GM13976 (cell line): Measurements from ENCODE around the gene GJA9.

Experiments
- DNase-seq: peaks from one replicate; pipeline ENCODE4 v3.0.0; 2012; ENCODE audit warnings: low spot score
- in situ Hi-C: fragments of 300-500 bp; cut with MboI; formaldehyde crosslinking; loops from one replicate; pipeline ENCODE4 v1.12.0; 2022; ENCODE audit warnings: low sequenced_read_pairs, mixed read lengths, inconsistent platforms; ENCODE audit not compliant: unreplicated experiment
- TF ChIP-seq, protein P1 (sequence below): IDR thresholded peaks from 2 replicates; pipeline ENCODE4 v1.5.1; 2012; ENCODE audit warnings: borderline replicate concordance, mild to moderate bottlenecking; ENCODE audit not compliant: insufficient read depth; ENCODE audit errors: extremely low read depth, missing control alignments, control extremely low read depth

The GJA9 gene

DNA sequence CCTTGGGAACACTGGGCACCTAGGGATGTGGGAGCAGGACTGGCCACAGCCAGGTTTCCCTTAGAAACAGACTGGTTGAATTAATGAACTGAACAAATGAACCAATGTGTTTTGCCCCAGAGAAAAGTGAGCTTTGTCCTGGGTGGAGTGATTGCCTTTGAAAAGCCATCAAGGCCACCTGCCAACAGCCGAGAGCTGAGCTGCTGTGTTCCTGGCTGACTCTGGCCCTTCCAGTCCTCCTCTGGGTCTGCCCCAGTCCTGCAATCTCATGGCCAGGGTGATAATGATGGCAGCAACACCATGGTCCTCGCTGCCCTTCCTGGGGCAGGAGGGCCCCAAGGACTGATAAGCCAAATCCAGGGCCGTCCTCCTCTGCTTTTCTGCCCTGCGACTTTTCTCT lies 18.2 kb upstream of the GJA9 start:
- TF ChIP-seq, protein P1, sequence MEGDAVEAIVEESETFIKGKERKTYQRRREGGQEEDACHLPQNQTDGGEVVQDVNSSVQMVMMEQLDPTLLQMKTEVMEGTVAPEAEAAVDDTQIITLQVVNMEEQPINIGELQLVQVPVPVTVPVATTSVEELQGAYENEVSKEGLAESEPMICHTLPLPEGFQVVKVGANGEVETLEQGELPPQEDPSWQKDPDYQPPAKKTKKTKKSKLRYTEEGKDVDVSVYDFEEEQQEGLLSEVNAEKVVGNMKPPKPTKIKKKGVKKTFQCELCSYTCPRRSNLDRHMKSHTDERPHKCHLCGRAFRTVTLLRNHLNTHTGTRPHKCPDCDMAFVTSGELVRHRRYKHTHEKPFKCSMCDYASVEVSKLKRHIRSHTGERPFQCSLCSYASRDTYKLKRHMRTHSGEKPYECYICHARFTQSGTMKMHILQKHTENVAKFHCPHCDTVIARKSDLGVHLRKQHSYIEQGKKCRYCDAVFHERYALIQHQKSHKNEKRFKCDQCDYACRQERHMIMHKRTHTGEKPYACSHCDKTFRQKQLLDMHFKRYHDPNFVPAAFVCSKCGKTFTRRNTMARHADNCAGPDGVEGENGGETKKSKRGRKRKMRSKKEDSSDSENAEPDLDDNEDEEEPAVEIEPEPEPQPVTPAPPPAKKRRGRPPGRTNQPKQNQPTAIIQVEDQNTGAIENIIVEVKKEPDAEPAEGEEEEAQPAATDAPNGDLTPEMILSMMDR, result no peak
- DNase-seq, result no peak
- in situ Hi-C loops, result no loop called here

DNA sequence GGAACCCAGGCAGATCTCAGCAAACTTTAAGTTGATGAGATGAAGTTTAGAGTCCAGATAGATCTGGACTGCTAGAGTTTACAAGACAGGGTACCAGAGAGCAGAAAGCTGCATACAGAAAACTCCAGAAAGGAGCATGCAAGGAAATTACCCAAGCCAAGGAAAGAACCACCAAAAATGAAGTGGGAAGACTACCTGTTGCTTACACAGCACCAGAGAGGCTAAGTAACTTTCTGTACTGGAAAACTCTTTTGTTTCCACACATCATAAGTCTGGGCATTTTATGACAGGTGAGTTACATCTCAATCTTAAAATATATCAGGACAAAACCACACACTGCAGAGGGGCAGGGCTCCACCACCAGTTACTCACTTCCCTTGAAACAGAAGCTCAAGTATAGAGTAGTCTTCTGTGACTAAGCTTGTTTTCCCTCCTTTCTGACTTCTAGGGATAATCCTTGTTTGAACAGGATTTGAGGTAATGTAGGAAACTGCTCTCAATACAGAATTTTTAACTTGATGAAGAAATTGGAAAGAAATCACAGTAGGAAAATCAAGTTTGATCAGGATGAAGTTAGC lies 17.4 kb upstream of the GJA9 start:
- TF ChIP-seq, protein P1, result no peak
- no peak for DNase-seq
- in situ Hi-C loops, result no loop called here

DNA sequence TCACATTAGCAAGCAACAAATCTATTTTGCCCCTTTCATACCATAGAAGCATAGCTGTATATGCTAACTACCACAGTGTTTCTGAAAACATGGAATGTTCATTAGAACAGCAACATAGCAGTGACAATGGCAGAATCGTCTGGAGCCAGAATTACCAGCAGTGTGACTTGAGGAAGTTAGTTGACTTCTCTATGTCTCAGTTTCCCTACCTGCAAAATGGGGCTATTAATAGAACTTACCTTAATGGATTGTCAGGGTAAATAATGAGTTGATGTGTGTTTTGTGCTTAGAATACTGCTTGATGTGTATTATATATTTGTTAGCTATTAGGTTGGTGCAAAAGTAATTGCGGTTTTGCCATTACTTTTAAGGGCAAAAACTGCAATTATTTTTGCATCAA lies 14.8 kb upstream of the GJA9 start:
- no peak for DNase-seq
- TF ChIP-seq, protein P1, result no peak
- in situ Hi-C loops, result no loop called here

DNA sequence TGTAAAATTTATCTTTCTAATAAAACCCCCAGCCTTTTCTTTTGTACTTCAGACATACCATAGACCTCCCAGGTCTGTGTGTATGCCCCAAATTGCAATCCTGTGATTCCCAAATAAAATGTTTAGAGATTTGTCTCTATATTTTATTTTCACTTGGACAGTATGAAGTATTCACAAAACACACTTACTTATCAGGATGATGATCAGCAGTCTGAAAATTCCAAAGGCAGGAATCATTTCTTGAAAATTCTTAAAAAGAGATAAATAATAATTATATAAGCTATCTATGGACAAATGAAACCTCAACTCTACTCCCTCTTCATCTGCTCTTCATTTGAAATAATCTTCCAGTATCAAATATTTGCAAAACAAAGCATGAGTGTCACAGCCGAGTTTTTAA lies 11.6 kb upstream of the GJA9 start:
- TF ChIP-seq, protein P1, result no peak
- in situ Hi-C loops, result no loop called here
- DNase-seq, result no peak

- DNase-seq, result no peak
- in situ Hi-C loops, result no loop called here
- TF ChIP-seq, protein P1, result no peak
Observed at GRCh38 chr1:38891753-38892152, 10.4 kb upstream of the GJA9 start.

DNA sequence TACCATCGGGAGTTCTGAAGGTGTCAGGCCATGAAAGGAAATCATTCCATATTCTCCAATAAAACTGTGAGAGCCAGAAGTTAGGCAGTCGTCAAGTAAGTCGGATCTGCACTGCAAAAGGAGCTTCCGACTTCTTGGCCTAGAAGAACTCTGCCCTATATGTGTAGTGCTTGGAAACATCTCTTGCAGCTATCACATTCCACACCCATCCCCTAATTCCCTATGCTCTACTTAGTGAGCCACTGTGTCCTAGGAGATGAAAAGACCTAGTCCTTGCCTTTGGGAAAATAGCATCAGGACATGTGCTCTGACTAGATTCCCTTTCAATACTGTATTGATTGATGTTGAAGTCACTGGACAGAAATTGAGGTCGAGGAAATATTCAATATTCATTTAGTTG lies 8.2 kb upstream of the GJA9 start:
- in situ Hi-C loops, result no loop called here
- TF ChIP-seq, protein P1, result no peak
- DNase-seq, result no peak
